T-cell (primary cell): ENCODE results near the gene CD320. TPM values are rescaled to one million over a fixed set of nuclear protein-coding genes. Genes with fewer than 3 reads are reported as not detected.

Source experiments
- ATAC-seq, 4 experiments: fragments of 200-7000 bp in 3 of 4; fragments of 150-1000 bp in 1 of 4; cut with Tn5 transposase; replicated peaks in 1 of 4; 1 replicate in 3 of 4; 2 replicates in 1 of 4; pipeline ENCODE4 v1.10.0; 2021; ENCODE audit warnings: moderate library complexity in 3 of 4, mild to moderate bottlenecking in 2 of 4, moderate number of reproducible peaks in 1 of 4
- CTCF ChIA-PET, 2 donors: fragments of 300-600 bp; sonication (Branson Sonifier 250); formaldehyde crosslinking; loops; one replicate each; lab custom pipeline; 2022; ENCODE audit warnings: antibody characterized with exemption in 2 of 2; lab: Charles Lee
- POLR2A ChIA-PET, 2 donors: fragments of 300-600 bp; sonication (Branson Sonifier 250); formaldehyde crosslinking; loops; one replicate each; lab custom pipeline; 2022; ENCODE audit warnings: antibody characterized with exemption in 2 of 2; lab: Charles Lee
- DNase-seq, 35 experiments: peaks; one replicate each; pipeline versions ENCODE4 v3.0.0 to v3.0.0-alpha.2; 2013 to 2023
- H3K27ac ChIP-seq: one replicate; pipeline ENCODE4 v1.5.1; 2013; ENCODE audit warnings: low read length
- H3K27me3 ChIP-seq, 2 experiments: replicated peaks in 1 of 2; 1 replicate in 1 of 2; 2 replicates in 1 of 2; pipeline versions ENCODE4 v1.6.1 to v1.7.0; 2013; ENCODE audit warnings: low read length in 1 of 2, mixed read lengths in 1 of 2; ENCODE audit not compliant: control insufficient read depth in 2 of 2, insufficient read depth in 2 of 2; ENCODE audit errors: extremely low read depth in 1 of 2
- H3K36me3 ChIP-seq, 2 donors: 1 replicate in 1 of 2; 2 replicates in 1 of 2; pipeline versions ENCODE4 v1.6.1 to v1.7.0; 2013; ENCODE audit warnings: low read length in 1 of 2; ENCODE audit not compliant: control insufficient read depth in 2 of 2, insufficient read depth in 1 of 2; ENCODE audit errors: extremely low read depth in 1 of 2
- H3K4me1 ChIP-seq, 2 experiments: 1 replicate in 1 of 2; 2 replicates in 1 of 2; pipeline versions ENCODE4 v1.6.1 to v1.7.0; 2013; ENCODE audit warnings: low read length in 2 of 2, mixed read lengths in 1 of 2; ENCODE audit not compliant: insufficient read depth in 2 of 2, control insufficient read depth in 1 of 2; ENCODE audit errors: extremely low read depth in 1 of 2
- H3K4me3 ChIP-seq, 2 donors: 1 replicate in 1 of 2; 2 replicates in 1 of 2; pipeline versions ENCODE4 v1.5.1 to v1.7.0; 2013; ENCODE audit warnings: mild to moderate bottlenecking in 2 of 2, low read length in 1 of 2, moderate library complexity in 1 of 2; ENCODE audit not compliant: control insufficient read depth in 1 of 2; ENCODE audit errors: extremely low read depth in 1 of 2
- H3K9me3 ChIP-seq: 2 replicates; pipeline ENCODE4 v1.7.0; 2013
- H3K27ac Mint-ChIP-seq, 2 donors: one replicate each; pipeline ENCODE4 v1.8.0; 2020 to 2021; ENCODE audit warnings: mild to moderate bottlenecking in 2 of 2, mixed read lengths in 2 of 2
- H3K27me3 Mint-ChIP-seq, 2 donors: one replicate each; pipeline ENCODE4 v1.8.0; 2021 to 2022; ENCODE audit warnings: mixed read lengths in 2 of 2
- H3K36me3 Mint-ChIP-seq: one replicate; pipeline ENCODE4 v1.8.0; 2021; ENCODE audit warnings: mixed read lengths
- H3K4me1 Mint-ChIP-seq, 3 donors: one replicate each; pipeline ENCODE4 v1.8.0; 2020 to 2022; ENCODE audit warnings: mixed read lengths in 3 of 3, mild to moderate bottlenecking in 1 of 3
- H3K4me3 Mint-ChIP-seq, 3 donors: one replicate each; pipeline ENCODE4 v1.8.0; 2020 to 2022; ENCODE audit warnings: mild to moderate bottlenecking in 3 of 3, mixed read lengths in 3 of 3, moderate library complexity in 3 of 3
- H3K9me3 Mint-ChIP-seq, 3 donors: one replicate each; pipeline ENCODE4 v1.8.0; 2020 to 2022; ENCODE audit warnings: mixed read lengths in 3 of 3
- whole genome bisulfite sequencing: methylation state at CpG from one replicate; pipeline ENCODE4 v1.1.5; 2013; ENCODE audit warnings: missing lambda C conversion rate; ENCODE audit not compliant: insufficient coverage; 5-methylcytosine and 5-hydroxymethylcytosine counted together
- total RNA-seq, 35 experiments: library from RNA in 6 of 35; stranded (reverse) in 6 of 35; fragments of 120-200 nt in 1 of 35; gene quantifications; one replicate each; pipeline versions ENCODE4 v1.2.1 to v1.2.4 and lab custom pipeline; 2013 to 2026

Gene CD320
- total RNA-seq, 5 donors from 2014 or later (not counting 1 experiment from before 2014, with no cell fraction given) = 26.1 to 41.5 (median 37.4) TPM

DNA sequence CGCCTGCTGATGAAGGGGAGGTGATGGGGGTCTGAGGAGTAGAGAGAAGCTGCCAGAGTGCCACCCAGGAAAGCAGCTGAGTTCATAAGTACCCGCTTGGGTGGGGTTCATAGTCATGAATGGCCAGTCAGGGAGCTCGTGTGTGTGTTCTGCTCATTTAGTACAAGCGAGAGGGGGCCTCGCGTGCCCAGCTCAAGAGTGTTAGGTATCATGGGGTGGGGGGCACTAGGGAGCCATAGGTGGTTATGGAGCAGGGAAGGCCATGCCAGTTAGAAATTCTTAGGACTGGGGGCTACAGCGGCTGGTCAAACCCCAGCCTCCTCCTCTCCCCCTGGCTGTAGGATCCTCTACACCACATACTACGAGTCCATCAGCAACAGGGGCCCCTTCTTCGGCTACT lies 46.8 kb downstream of the CD320 start:
- no peak overlapping the region for H3K27ac Mint-ChIP-seq
- WGBS = 98% methylated on average over 6 of the region's 9 CpGs

DNA sequence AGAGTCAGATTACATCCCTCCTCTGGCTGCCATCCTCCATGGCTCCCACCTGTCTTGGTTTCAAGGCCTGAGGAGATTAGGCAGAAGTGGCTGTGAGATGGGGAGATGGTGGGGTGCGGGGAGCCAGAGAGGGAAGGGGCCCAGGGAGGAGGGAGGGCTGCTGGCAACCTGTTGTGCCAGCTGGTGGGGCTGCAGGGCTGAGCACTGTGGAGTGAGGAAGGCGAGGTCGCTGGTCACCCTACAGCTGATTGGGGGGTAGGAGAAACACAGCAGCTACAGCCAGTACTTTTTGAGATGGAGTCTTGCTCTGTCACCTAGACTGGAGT lies 48.3 kb downstream of the CD320 start:
- POLR2A ChIA-PET = no interaction called here
- Histone ChIP-seq H3K9me3 (no peaks in the 10 kb centered on the region), H3K36me3 (peaks cover 11 to 32% of the 10 kb centered on the region in 2 donors), H3K4me1 (peaks cover 0 to 14% of the 10 kb centered on the region in 2 experiments), H3K4me3 (no peak overlapping the region), H3K27ac (no peak overlapping the region), H3K27me3 (no peaks in the 10 kb centered on the region)
- H3K27me3 Mint-ChIP-seq = no peaks in the 10 kb centered on the region
- H3K27ac Mint-ChIP-seq = no peak overlapping the region
- CTCF ChIA-PET = no interaction called here
- no peak for ATAC-seq
- DNase-seq = no peak
- H3K4me1 Mint-ChIP-seq = peaks cover 2 to 11% (median 5%) of the 10 kb centered on the region in 3 donors
- WGBS = 87% methylated on average over 3 of the region's 3 CpGs
- no peaks in the 10 kb centered on the region for H3K9me3 Mint-ChIP-seq
- peaks cover 21% of the 10 kb centered on the region for H3K36me3 Mint-ChIP-seq
- no peak overlapping the region for H3K4me3 Mint-ChIP-seq

More for the DNA sequence above, 46.8 kb downstream of the CD320 start:
- Histone ChIP-seq H3K4me1 (peaks cover 0 to 14% of the 10 kb centered on the region in 2 experiments), H3K4me3 (no peak overlapping the region), H3K27me3 (no peaks in the 10 kb centered on the region), H3K27ac (no peak overlapping the region), H3K36me3 (peaks cover 6 to 22% of the 10 kb centered on the region in 2 donors), H3K9me3 (no peaks in the 10 kb centered on the region)
- CTCF ChIA-PET = no interaction called here
- Mint-ChIP-seq H3K9me3 (no peaks in the 10 kb centered on the region), H3K27me3 (no peaks in the 10 kb centered on the region), H3K36me3 (peaks cover 16% of the 10 kb centered on the region), H3K4me3 (no peak overlapping the region), H3K4me1 (peaks cover 2 to 11% (median 5%) of the 10 kb centered on the region in 3 donors)
- no peak for DNase-seq
- ATAC-seq = no peak
- POLR2A ChIA-PET = no interaction called here

DNA sequence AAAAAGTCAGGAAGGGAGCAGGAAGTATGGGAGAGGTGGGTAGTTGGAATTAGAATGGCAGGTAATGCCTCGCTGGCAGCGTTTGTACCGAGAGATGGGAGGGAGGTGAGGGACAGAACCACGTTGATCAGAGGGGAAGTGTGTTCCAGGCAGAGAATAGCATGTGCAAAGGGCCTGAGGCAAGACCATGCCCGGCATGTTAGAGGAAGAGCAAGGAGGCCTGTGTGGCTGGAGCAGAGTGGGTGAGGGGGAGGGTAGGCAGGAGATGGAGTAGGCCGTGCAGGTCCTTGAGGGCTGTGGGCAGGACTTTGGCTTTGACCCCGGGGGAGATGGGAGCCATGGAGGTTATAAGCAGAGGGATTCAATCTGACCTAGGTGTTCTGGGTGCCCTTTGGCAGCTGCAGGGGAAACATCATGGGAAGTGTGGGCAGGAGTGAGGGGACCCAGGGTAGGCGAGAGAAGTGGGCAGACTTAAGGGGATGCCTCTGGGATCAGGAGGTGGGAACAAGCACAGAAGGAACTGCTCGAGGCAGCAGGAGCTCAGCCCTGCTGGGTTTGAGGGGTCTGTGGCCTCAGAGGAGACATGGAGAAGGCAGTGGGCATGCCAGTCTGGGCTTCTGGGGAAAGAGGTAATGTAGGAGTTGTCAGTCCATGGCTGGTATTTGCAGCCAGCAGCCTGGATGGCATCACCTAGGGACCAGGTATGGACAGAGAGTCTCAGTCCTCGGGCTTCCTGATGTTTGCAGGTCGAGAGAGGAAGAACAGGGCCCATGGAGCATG lies 48.8 kb downstream of the CD320 start:
- no peak overlapping the region for H3K27ac ChIP-seq
- H3K36me3 ChIP-seq = peaks cover 13 to 32% of the 10 kb centered on the region in 2 donors
- Mint-ChIP-seq H3K4me3 (no peak overlapping the region), H3K27ac (peak overlapping the region in 1 of 2 donors; percentile 34), H3K27me3 (no peaks in the 10 kb centered on the region), H3K36me3 (peaks cover 21% of the 10 kb centered on the region), H3K4me1 (peaks cover 2 to 11% (median 5%) of the 10 kb centered on the region in 3 donors), H3K9me3 (no peaks in the 10 kb centered on the region)
- no peak overlapping the region for H3K4me3 ChIP-seq
- peaks cover 0 to 14% of the 10 kb centered on the region in 2 experiments for H3K4me1 ChIP-seq
- POLR2A ChIA-PET = no interaction called here
- WGBS = 96% methylated on average over 9 of the region's 11 CpGs
- ATAC-seq = no peak
- no peaks in the 10 kb centered on the region for H3K27me3 ChIP-seq
- no peaks in the 10 kb centered on the region for H3K9me3 ChIP-seq
- DNase-seq = no peak
- CTCF ChIA-PET = no interaction called here

DNA sequence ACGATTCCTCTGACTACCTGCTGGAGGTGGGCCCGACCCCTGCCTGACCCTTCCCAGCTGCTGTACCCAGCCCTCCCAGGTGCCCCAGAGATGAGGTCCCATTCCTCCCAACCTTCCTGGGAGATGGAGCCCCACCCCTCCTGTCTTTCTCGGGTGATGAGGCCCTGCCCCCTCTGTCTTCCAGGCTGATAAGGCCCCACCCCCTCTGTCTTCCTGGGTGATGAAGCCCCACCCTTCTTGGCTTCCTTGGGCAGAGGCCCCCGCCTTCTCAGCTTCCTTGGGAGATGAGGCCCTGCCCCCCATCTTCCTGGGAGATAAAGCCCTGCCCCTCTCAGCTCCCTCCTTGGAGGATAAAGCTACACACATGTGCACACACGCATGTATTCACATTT lies 51.1 kb downstream of the CD320 start:
- no peaks in the 10 kb centered on the region for H3K27me3 ChIP-seq
- no peaks in the 10 kb centered on the region for H3K27me3 Mint-ChIP-seq
- CTCF ChIA-PET = interaction anchor here in 1 of 2 donors (0.6 kb wide), 1 partner anchor 84 kb away, joined by 3 read pairs; no protein-coding TSS in a partner anchor
- peaks cover 23% of the 10 kb centered on the region for H3K36me3 Mint-ChIP-seq
- 61% methylated on average over 5 of the region's 5 CpGs for WGBS
- H3K9me3 ChIP-seq = no peaks in the 10 kb centered on the region
- peak overlapping the region in 1 of 2 donors; percentile 58 for H3K27ac Mint-ChIP-seq
- POLR2A ChIA-PET = no interaction called here
- H3K36me3 ChIP-seq = peaks cover 10 to 30% of the 10 kb centered on the region in 2 donors
- ATAC-seq = no peak
- no peak overlapping the region for H3K4me3 ChIP-seq
- peaks cover 0 to 14% of the 10 kb centered on the region in 2 experiments for H3K4me1 ChIP-seq
- H3K4me3 Mint-ChIP-seq = no peak overlapping the region
- peaks cover 2 to 16% (median 6%) of the 10 kb centered on the region in 3 donors for H3K4me1 Mint-ChIP-seq
- no peak overlapping the region for H3K27ac ChIP-seq
- no peaks in the 10 kb centered on the region for H3K9me3 Mint-ChIP-seq
- no peak for DNase-seq

DNA sequence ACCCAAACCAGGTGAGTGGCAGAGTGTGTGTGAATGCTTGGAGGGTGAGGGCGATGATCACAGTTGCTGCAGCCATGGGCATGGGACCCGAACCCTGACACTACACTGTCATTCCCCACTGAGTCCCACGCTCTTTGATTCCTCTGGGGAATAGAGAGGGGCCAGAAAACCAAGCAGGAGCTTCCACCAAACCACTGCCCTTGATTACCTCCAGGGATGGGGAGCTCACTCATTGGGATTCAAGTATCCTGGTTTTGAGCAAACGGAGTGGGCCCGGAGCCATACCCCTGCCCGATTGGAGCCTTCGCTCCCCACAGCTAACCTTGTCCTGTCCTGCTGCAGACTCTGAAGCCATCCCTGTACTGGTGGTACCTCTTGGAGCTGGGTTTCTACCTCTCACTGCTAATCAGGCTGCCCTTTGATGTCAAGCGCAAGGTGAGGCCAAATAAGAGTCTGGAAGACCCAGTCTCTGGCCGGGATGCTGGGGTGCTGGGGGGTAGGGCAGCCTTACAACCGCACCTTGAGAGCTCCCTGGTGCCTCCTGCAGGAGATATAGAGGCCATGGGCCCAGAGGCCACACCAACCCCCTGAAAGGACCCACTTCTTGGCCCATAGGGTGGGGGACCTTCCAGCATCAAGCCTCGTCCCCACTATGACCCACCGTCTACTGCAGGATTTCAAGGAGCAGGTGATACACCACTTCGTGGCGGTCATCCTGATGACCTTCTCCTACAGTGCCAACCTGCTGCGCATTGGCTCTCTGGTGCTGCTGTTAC lies 51.7 kb downstream of the CD320 start:
- Histone ChIP-seq H3K27ac (no peak overlapping the region), H3K9me3 (no peaks in the 10 kb centered on the region), H3K36me3 (peaks cover 10 to 28% of the 10 kb centered on the region in 2 donors), H3K4me1 (peaks cover 0 to 14% of the 10 kb centered on the region in 2 experiments), H3K4me3 (no peak overlapping the region), H3K27me3 (no peaks in the 10 kb centered on the region)
- DNase-seq (no peak), ATAC-seq (no peak)
- 91% methylated on average over 9 of the region's 15 CpGs for WGBS
- no peaks in the 10 kb centered on the region for H3K27me3 Mint-ChIP-seq
- H3K27ac Mint-ChIP-seq = no peak overlapping the region
- H3K4me3 Mint-ChIP-seq = no peak overlapping the region
- no peaks in the 10 kb centered on the region for H3K9me3 Mint-ChIP-seq
- ChIA-PET CTCF (interaction anchor here (0.5 to 0.6 kb wide), 3 partner anchors 84 to 245 kb away, joined by 3 to 5 read pairs (median 3); no protein-coding TSS in a partner anchor), POLR2A (no interaction called here)
- peaks cover 2 to 16% (median 6%) of the 10 kb centered on the region in 3 donors for H3K4me1 Mint-ChIP-seq
- peaks cover 23% of the 10 kb centered on the region for H3K36me3 Mint-ChIP-seq

DNA sequence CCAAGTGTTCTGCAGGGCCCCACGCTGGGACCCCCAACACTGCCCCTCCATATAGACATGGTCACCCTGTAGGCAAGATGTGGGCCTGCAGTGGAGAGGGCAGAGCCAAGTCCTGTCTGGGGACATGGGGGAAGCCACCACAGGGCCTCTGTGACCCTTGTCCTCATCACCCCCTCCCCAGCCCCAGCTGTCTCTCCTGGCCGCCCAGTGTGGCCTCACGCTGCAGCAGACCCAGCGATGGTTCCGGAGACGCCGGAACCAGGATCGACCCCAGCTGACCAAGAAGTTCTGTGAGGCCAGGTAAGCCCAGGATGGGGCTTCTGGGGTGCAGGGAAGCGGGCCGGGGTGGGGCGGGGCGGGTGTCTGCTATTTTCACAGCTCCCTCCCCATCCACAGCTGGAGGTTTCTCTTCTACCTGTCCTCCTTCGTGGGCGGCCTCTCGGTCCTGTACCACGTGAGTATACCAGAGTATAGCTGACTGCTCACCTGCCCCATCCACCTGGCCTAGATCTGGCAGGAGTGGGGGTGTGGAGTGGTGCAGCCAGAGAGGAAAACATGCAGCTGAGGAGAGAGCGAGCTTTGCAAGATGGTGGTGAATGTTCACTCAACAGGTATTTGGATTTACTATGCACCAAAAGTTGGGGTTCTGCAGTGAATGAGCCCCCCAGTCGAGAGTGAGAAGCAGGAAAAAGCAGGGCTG lies 52.6 kb downstream of the CD320 start:
- no peak overlapping the region for H3K4me3 Mint-ChIP-seq
- H3K27me3 Mint-ChIP-seq = no peaks in the 10 kb centered on the region
- peaks cover 2 to 16% (median 6%) of the 10 kb centered on the region in 3 donors for H3K4me1 Mint-ChIP-seq
- no peaks in the 10 kb centered on the region for H3K27me3 ChIP-seq
- H3K36me3 ChIP-seq = peaks cover 13 to 25% of the 10 kb centered on the region in 2 donors
- WGBS = 96% methylated on average over 13 of the region's 18 CpGs
- no peak overlapping the region for H3K27ac ChIP-seq
- peaks cover 21% of the 10 kb centered on the region for H3K36me3 Mint-ChIP-seq
- ChIA-PET POLR2A (interaction anchor here in 1 of 2 donors (0.7 kb wide), 1 partner anchor 81 kb away, joined by 7 read pairs; no protein-coding TSS in a partner anchor), CTCF (interaction anchor here (0.5 to 0.7 kb wide), 3 partner anchors 97 to 244 kb away, joined by 3 to 5 read pairs (median 5); no protein-coding TSS in a partner anchor)
- H3K27ac Mint-ChIP-seq = no peak overlapping the region
- no peaks in the 10 kb centered on the region for H3K9me3 ChIP-seq
- no peaks in the 10 kb centered on the region for H3K9me3 Mint-ChIP-seq
- peaks cover 0 to 8% of the 10 kb centered on the region in 2 experiments for H3K4me1 ChIP-seq
- DNase-seq (no peak), ATAC-seq (no peak)
- H3K4me3 ChIP-seq = no peak overlapping the region
